Activated T-cell treated with anti-CD3 and anti-CD28 coated beads, Interleukin-2, amount 50 U/mL, for 72 hours (primary cell): Measurements from ENCODE around the gene SDCCAG8. TPM values are rescaled to one million over a fixed set of nuclear protein-coding genes. Genes with fewer than 3 reads are reported as not detected.
"Not testable (repeated sequence)": the region's sequence is repeated elsewhere in the genome, so short reads cannot be mapped to it uniquely, and the experiment has no call there.

ENCODE experiments used
- ATAC-seq, 2 donors: fragments of 150-1000 bp; cut with Tn5 transposase; replicated peaks in 1 of 2; 2 replicates each; pipeline ENCODE4 v1.10.0; 2021; ENCODE audit warnings: moderate library complexity in 2 of 2, mild to moderate bottlenecking in 1 of 2
- DNase-seq, 2 donors: peaks; one replicate each; pipeline ENCODE4 v3.0.0; 2021 to 2022; ENCODE audit warnings: mixed read lengths in 1 of 2
- H3K27ac Mint-ChIP-seq: one replicate; pipeline ENCODE4 v1.8.0; 2022; ENCODE audit warnings: mild to moderate bottlenecking, moderate library complexity, mixed read lengths
- H3K27me3 Mint-ChIP-seq: one replicate; pipeline ENCODE4 v1.8.0; 2022; ENCODE audit warnings: low read depth, mixed read lengths
- H3K36me3 Mint-ChIP-seq, 2 donors: one replicate each; pipeline ENCODE4 v1.8.0; 2022; ENCODE audit warnings: mixed read lengths in 2 of 2, mild to moderate bottlenecking in 1 of 2; ENCODE audit not compliant: insufficient read depth in 2 of 2
- H3K4me1 Mint-ChIP-seq: one replicate; pipeline ENCODE4 v1.8.0; 2022; ENCODE audit warnings: low read depth, mixed read lengths
- H3K4me3 Mint-ChIP-seq, 2 donors: one replicate each; pipeline ENCODE4 v1.8.0; 2022; ENCODE audit warnings: mild to moderate bottlenecking in 2 of 2, mixed read lengths in 2 of 2, moderate library complexity in 2 of 2
- H3K9me3 Mint-ChIP-seq, 2 donors: one replicate each; pipeline ENCODE4 v1.8.0; 2022; ENCODE audit warnings: mixed read lengths in 2 of 2
- total RNA-seq, 2 donors: library from RNA; stranded (reverse); gene quantifications; one replicate each; pipeline ENCODE4 v1.2.3, GENCODE V29; 2022

SDCCAG8 gene
- 10 to 100 TPM; 31.3 to 40.2 TPM for total RNA-seq

DNA sequence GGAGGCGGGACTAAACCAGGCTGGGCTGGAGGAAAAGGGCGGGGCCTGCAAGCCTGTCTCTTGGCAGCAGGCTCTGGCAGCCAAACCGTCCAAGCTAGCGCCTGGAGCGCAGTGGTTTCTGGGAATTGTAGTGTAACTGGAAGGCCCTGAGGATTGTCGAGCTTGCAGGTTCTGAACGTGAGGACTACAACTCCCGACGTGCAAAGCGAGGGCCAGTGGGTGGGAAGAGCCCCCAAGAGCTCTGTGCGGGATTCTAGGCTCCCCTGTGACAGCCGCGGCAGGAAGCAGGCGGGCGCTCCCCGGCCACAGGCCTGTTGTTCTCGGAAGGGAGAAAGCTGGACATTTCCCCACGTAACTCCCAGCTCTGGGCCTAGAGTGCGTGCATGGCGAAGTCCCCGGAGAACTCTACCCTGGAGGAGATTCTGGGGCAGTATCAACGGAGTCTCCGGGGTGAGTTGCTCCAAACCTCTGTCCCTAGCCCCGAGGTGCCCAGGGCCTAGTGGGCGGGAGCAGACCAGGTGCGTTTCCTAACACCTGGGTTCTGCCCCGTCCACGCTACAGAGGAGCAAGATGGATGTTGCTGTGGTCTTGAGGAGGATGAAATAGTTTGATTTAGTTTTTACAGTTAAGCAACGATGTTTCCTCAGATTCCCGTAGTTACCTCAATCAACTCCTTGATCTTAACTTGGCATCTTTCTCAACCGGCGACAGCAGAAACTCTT, at the start of gene SDCCAG8:
TSS of gene SDCCAG8 (plus strand) at position 251 of the 722 bp plus-strand sequence. CDS start at position 384, 133 bp downstream.
- Mint-ChIP-seq H3K9me3 (no peaks in the 10 kb centered on the region), H3K4me1 (peaks cover 54% of the 10 kb centered on the region), H3K36me3 (peaks cover 4% of the 10 kb centered on the region in 2 donors), H3K4me3 (peak within 1 kb of the TSS; percentile 99 to 100), H3K27ac (peak within 1 kb of the TSS; percentile 99), H3K27me3 (no peaks in the 10 kb centered on the region)
- DNase-seq (peak; percentile 93 to 95), ATAC-seq (peak; percentile 76 to 81)

- not testable (repeated sequence) for H3K27ac Mint-ChIP-seq, H3K27me3 Mint-ChIP-seq, H3K4me3 Mint-ChIP-seq, DNase-seq, H3K36me3 Mint-ChIP-seq, ATAC-seq, H3K9me3 Mint-ChIP-seq, H3K4me1 Mint-ChIP-seq
Measured at GRCh38 chr1:243211984-243212383, 43.9 kb upstream of the SDCCAG8 start.

DNA sequence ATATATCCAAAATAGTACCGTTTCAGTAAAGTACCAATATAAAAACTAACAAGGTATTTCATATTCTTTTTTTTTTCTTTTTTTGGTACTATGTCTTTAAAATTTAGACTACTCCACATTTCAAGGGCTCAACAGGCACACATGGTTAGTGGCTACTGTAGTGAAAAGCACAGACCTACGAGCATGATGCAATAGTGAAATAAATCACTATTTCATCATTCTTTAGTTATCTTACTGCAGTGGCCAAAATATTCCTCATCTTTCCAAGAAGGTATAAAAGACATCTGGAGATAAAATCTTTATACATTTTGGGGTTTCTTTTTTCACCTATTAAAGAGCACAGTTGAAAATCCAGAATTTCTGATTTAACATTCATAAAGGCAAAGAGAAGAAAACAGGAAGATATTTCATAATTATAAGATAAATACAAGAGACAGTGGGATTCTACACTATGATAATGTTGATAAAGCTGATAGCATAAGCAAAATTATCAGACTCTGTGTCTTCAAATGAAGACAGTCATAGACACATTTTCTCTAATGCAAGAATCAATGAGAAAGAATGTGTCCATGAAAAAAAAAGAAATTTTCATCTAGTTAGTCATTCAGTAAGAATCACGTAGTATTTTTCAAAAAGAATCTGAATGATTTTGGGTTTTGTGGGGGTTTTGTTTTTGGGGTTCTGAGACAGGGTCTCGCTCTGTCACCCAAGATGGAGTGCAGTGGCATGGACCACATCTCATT, 42.6 kb upstream of the SDCCAG8 start:
- H3K27ac Mint-ChIP-seq = no peak overlapping the region
- ATAC-seq = no peak

DNA sequence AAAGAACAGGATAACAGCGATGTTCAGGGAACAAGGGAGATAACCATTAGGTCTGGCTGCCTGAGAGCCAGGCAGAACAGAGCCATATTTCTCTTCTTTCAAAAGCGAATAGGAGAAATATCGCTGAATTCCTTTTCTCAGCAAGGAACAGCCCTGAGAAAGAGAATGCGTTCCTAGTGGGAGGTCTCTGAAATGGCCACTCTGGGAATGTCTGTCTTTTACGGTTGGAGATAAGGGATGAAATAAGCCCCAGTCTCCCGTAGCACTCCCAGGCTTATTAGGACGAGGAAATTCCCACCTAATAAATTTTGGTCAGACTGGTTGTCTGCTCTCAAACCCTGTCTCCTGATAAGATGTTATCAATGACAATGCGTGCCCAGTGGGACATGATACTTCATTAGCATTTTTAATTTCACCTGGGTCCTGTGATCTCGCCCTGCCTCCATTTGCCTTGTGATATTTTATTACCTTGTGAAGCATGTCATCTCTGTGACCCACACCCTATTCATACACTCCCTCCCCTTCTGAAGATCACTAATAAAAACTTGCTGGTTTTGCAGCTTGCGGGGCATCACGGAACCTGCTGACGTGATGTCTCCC, 40.5 kb upstream of the SDCCAG8 start:
- H3K9me3 Mint-ChIP-seq, H3K4me3 Mint-ChIP-seq, H3K27me3 Mint-ChIP-seq, H3K4me1 Mint-ChIP-seq, DNase-seq, H3K27ac Mint-ChIP-seq, ATAC-seq: not testable (repeated sequence)
- H3K36me3 Mint-ChIP-seq = peaks cover 3 to 14% of the 10 kb centered on the region in 2 donors

More for the DNA sequence above, 42.6 kb upstream of the SDCCAG8 start:
- Mint-ChIP-seq H3K4me1 (no peaks in the 10 kb centered on the region), H3K4me3 (no peak overlapping the region), H3K27me3 (no peaks in the 10 kb centered on the region), H3K36me3 (peaks cover 1 to 8% of the 10 kb centered on the region in 2 donors), H3K9me3 (no peaks in the 10 kb centered on the region)
- no peak for DNase-seq

- Mint-ChIP-seq H3K4me1 (no peaks in the 10 kb centered on the region), H3K9me3 (no peaks in the 10 kb centered on the region), H3K27ac (no peak overlapping the region), H3K27me3 (no peaks in the 10 kb centered on the region), H3K36me3 (peaks cover 6 to 20% of the 10 kb centered on the region in 2 donors), H3K4me3 (no peak overlapping the region)
- DNase-seq (no peak), ATAC-seq (no peak)
Measured at GRCh38 chr1:243216741-243217140, 39.1 kb upstream of the SDCCAG8 start.

DNA sequence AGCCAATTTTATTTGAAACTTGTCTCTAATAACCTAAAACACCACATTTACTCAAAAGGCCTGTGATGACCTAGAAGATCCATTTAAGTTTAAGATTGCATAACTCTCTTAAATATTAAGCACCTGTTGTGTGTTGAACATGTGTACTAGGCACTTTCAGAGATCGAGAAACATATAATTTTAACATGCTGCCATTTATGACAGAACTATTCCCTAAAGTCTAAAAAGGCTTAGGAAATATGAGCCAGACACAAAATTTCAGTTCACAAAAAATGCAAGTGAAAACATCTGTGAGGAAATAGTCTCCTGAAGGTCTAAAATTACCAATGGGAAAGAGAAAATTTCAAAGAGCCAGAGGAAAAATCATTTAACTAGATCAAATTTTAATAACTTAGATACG, 38.5 kb upstream of the SDCCAG8 start:
- H3K4me1 Mint-ChIP-seq = no peaks in the 10 kb centered on the region
- no peak overlapping the region for H3K27ac Mint-ChIP-seq
- no peak overlapping the region for H3K4me3 Mint-ChIP-seq
- DNase-seq = no peak
- H3K9me3 Mint-ChIP-seq = no peaks in the 10 kb centered on the region
- no peaks in the 10 kb centered on the region for H3K27me3 Mint-ChIP-seq
- peaks cover 6 to 21% of the 10 kb centered on the region in 2 donors for H3K36me3 Mint-ChIP-seq
- no peak for ATAC-seq

DNA sequence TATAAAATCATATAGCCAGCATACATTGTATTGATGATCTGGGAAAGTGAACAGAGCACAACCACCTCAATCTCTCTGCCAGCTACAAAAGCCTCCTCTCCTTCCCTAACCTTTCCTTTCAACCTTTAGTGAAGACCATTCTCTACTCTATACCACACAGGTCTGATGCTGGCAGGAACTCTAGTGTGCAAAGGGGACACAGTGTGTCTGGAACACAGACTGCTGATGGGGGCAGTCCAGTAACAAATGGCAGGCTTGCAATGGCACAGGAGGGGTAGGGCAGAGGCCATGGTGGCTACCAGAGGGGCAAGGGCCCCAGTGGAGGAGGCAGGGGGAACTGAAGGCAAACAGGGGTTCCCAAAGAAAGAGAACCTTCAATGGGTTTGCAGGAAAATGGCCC, 37.8 kb upstream of the SDCCAG8 start:
- no peak for ATAC-seq
- H3K4me1 Mint-ChIP-seq = no peaks in the 10 kb centered on the region
- H3K9me3 Mint-ChIP-seq = no peaks in the 10 kb centered on the region
- no peak for DNase-seq
- peaks cover 6 to 23% of the 10 kb centered on the region in 2 donors for H3K36me3 Mint-ChIP-seq
- no peaks in the 10 kb centered on the region for H3K27me3 Mint-ChIP-seq
- H3K4me3 Mint-ChIP-seq = no peak overlapping the region
- H3K27ac Mint-ChIP-seq = no peak overlapping the region

DNA sequence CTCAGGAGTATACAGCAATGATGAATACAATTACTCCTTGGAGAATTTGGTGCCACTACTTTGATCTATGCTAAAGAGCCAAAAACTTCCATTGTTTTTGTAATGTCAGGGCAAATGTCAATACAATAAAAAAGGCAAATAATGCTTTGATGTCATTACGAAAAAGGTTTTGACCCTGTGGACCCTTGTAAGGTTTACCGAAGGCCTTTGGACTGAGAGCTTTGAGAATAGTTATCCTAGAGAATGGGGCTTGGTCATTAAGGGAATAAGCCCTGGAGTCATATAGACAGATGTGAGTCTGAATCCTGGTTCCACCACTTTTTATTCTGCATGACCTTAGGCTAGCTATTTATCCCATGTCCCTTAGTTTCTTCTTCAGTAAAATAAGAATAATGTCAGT, 28.2 kb upstream of the SDCCAG8 start:
- no peak overlapping the region for H3K4me3 Mint-ChIP-seq
- DNase-seq = no peak
- H3K27me3 Mint-ChIP-seq = no peaks in the 10 kb centered on the region
- peaks cover 22 to 33% of the 10 kb centered on the region in 2 donors for H3K36me3 Mint-ChIP-seq
- ATAC-seq = no peak
- no peak overlapping the region for H3K27ac Mint-ChIP-seq
- H3K9me3 Mint-ChIP-seq = peaks cover 11 to 18% of the 10 kb centered on the region in 2 donors
- peaks cover 12% of the 10 kb centered on the region for H3K4me1 Mint-ChIP-seq

GRCh38 chr1:243229526-243229925, 26.3 kb upstream of the SDCCAG8 start:
- no peak for DNase-seq
- H3K27ac Mint-ChIP-seq = no peak overlapping the region
- peaks cover 12% of the 10 kb centered on the region for H3K4me1 Mint-ChIP-seq
- no peak overlapping the region for H3K4me3 Mint-ChIP-seq
- H3K36me3 Mint-ChIP-seq = peaks cover 21 to 30% of the 10 kb centered on the region in 2 donors
- peaks cover 9 to 21% of the 10 kb centered on the region in 2 donors for H3K9me3 Mint-ChIP-seq
- ATAC-seq = no peak
- H3K27me3 Mint-ChIP-seq = no peaks in the 10 kb centered on the region

DNA sequence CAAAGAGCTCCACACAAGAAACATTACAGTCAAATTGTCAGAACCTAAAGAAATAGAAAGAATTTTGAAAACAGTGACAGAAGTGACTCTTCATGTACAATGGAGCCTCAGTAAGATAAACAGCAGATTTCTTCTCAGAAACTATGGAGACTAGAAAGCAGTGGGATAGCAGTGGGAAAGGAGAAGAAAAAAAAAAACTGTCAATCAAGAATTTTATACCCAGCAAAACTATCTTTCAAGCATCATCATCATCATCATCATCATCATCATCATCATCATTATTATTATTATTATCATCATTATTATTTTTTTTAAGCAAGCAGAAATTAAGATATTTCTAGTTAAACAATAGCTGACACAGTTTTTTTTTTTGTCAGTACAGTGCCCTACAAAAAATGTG, 24.9 kb upstream of the SDCCAG8 start:
- peak overlapping the region; percentile 16 for H3K27ac Mint-ChIP-seq
- peaks cover 9 to 21% of the 10 kb centered on the region in 2 donors for H3K9me3 Mint-ChIP-seq
- peaks cover 12% of the 10 kb centered on the region for H3K4me1 Mint-ChIP-seq
- DNase-seq = no peak
- no peak overlapping the region for H3K4me3 Mint-ChIP-seq
- no peak for ATAC-seq
- H3K36me3 Mint-ChIP-seq = peaks cover 21 to 29% of the 10 kb centered on the region in 2 donors
- no peaks in the 10 kb centered on the region for H3K27me3 Mint-ChIP-seq

- Mint-ChIP-seq H3K4me3 (no peak overlapping the region), H3K9me3 (peaks cover 9 to 21% of the 10 kb centered on the region in 2 donors), H3K36me3 (peaks cover 21 to 37% of the 10 kb centered on the region in 2 donors), H3K27me3 (no peaks in the 10 kb centered on the region), H3K4me1 (peaks cover 12% of the 10 kb centered on the region), H3K27ac (no peak overlapping the region)
- DNase-seq (no peak), ATAC-seq (no peak)
Measured at GRCh38 chr1:243233908-243234307, 21.9 kb upstream of the SDCCAG8 start.

DNA sequence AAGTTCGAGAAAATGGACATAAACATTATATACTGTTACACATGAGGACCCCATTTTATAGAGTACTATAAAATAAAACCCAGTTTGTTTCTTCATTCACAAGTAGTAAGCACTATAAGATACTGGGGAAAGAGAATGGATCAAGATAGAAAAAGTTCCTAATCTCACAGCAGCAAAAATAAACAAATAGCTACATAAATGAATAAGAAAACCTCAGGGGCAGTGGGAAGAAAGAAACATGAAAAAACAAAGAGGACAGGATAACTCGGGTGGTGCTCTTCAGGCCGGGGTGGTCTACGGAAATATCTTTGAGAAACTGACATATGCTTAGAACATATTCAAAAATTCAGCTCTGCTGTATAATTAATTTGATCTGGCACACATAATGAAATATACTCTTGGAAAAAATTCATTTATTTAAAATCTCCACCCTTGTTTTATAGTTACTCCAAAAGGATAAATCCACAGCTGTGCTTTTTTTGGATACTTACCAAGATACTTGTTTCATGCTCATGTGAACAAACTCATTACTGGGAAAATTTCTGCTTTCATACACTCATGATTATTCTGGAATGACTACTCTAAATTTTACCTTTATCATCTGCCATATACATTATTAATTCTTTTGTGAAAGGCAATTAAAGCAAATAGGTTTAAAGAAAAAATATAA, 20.7 kb upstream of the SDCCAG8 start:
- peaks cover 19 to 33% of the 10 kb centered on the region in 2 donors for H3K36me3 Mint-ChIP-seq
- no peaks in the 10 kb centered on the region for H3K27me3 Mint-ChIP-seq
- H3K9me3 Mint-ChIP-seq = peaks cover 9 to 18% of the 10 kb centered on the region in 2 donors
- H3K4me1 Mint-ChIP-seq = peaks cover 4% of the 10 kb centered on the region
- H3K27ac Mint-ChIP-seq = no peak overlapping the region
- DNase-seq = no peak
- ATAC-seq = no peak
- H3K4me3 Mint-ChIP-seq = no peak overlapping the region
